Measurements from ENCODE around the gene P2RY8.
"Not testable (repeated sequence)": the region's sequence is repeated elsewhere in the genome, so short reads cannot be mapped to it uniquely, and the experiment has no call there.

The P2RY8 gene

GRCh38 chrX:1537031-1537715 lies at the start of gene P2RY8:
P2RY8 (minus strand) TSS chrX:1537185; CDS start chrX:1466558, 70,627 bp downstream.
- DNase-seq = no peak

- DNase-seq = peak; percentile 16
Measured at GRCh38 chrX:1584237-1585011, 47.4 kb upstream of the P2RY8 start.

DNA sequence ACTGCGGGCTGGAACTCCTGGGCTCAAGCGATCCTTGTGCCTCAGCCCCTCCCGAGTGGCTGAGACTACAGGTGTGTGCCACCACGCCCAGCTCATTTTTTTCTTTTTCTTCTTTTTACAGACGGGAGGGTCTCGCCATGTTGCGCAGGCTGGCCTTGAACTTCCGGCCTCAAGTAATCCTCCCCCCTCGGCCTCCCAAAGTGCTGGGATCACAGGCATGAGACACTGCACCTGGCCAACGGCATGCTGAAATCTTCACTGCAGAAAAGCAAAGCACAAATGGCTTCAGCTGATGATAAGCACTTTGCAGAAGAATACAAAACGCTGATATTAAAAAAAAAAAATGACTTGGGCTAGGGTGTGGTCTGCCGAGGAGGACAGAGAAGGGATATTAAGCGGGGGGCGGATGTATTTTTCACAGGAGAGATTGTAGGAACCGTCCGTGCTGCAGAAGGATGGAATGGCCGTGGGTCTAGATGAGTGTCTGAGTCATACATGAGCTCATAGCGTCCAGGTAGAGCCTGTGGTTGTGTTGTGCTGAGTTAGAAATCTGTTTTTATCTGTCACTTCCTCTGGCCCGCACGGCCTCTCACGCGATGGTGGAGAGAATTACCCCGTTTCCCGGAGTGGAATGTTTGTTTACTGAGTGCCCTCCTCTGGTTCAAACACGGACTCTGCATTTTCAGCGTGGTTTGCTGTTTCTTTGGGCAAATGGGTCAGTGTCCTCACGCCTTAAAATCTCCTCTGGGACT lies 45.9 kb upstream of the P2RY8 start:
- peak; percentile 55 for DNase-seq

DNA sequence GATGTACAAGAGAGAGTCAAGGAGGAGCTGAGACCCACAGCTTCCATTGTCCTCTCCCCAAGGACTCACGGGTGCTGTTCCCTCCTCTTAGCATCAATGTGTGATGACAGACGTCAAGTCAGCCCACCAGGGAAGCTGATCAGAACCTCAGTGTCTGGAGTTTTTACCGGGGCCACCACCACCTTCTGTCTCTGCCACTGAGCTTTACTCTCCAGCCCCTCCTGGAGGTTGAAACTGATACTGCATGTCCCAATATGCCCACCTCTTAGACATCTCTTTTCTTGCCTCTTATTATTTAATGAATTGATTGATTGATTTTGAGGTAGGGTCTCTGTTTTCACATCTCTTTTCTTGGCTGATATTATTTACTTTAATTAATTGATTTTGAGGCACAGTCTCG lies 44.1 kb upstream of the P2RY8 start:
- peak; percentile 57 for DNase-seq

DNA sequence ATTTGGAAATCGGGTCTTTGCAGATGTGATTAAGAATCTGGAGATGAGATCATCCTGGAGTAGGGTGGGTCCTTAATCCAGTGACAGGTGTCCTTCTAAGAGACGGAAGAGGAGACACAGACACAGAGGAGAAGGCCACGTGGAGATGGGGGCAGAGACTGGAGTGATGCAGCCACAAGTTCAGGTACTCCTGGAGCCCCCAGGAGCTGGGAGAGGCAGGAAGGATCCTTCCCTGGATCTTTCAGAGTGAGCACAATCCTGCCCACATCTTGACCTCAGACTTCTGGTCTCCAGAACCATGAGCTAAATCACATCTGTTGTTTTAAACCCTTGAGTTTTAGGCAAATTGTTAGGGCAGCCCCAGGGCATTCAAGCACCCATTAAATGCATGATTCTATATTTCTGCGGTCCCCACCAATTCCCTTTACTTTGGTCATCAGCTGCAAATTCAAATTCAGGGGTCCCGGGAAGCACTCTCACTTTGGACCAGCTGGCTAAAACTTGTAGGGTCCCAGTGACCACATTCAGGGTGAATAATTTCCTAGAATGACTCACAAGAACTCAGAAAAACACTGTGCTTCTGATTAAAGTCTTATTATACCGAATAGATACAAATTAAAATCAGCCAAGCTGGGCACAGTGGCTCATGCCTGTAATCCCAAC lies 41.7 kb upstream of the P2RY8 start:
- no peak for DNase-seq

- DNase-seq = no peak
Measured at GRCh38 chrX:1577845-1578244, 40.9 kb upstream of the P2RY8 start.

- peak; percentile 31 for DNase-seq
Measured at GRCh38 chrX:1576201-1576992, 39.4 kb upstream of the P2RY8 start.

GRCh38 chrX:1574181-1574580 lies 37.2 kb upstream of the P2RY8 start:
- not testable (repeated sequence) for DNase-seq

DNA sequence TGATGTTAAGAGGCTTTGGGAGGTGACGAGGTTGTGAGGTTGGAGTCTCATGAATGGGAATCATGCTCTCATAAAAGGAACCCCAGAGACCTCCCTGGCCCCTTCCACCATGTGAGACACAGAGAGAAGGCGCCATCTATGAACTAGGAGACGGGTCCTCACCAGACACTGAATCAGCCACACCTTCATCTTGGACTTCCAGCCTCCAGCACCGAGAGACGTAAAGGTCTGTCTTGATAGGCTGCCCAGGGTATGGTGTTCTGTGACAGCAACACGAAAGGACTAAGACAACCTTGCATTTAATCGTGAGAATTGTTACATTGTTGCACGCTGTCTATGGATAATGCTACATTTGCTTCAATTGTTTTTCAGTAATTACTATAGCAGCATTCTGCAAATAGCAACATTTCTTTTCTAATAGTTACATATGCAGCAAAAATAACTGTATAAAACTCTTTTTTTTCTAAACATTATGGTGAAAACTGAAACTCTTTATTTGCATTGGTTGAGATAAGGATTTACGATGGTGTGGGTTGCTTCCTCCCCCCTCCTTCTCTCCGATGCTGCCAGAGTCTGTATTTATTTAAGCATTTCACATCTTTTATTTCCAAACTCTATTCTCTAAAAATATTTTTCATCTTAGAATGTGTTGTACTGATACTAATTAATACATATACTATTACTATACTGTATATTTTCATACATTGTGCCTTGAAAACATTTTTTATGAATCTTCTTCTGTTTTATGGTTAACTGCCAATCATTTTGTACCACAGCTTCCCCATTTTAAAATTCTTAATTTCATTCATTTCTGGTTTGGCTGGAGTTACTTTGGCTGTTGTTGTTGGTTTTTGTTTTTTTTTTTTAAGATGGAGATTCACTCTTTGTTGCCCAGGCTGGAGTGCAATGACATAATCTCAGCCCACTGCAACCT lies 28.0 kb upstream of the P2RY8 start:
- peak; percentile 42 for DNase-seq

DNA sequence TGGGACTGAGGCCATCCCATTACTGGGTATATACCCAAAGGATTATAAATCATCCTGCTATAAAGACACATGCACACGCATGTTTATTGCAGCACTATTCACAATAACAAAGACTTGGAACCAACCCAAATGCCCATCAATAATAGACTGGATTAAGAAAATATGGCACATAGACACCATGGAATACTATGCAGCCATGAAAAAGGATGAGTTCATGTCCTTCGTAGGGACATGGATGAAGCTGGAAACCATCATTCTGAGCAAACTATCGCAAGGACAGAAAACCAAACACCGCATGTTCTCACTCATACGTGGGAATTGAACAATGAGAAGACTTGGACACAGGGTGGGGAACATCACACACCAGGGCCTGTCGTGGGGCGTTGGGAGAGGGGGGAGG lies 27.1 kb upstream of the P2RY8 start:
- DNase-seq = not testable (repeated sequence)

GRCh38 chrX:1561164-1561563 lies 24.2 kb upstream of the P2RY8 start:
- no peak for DNase-seq

DNA sequence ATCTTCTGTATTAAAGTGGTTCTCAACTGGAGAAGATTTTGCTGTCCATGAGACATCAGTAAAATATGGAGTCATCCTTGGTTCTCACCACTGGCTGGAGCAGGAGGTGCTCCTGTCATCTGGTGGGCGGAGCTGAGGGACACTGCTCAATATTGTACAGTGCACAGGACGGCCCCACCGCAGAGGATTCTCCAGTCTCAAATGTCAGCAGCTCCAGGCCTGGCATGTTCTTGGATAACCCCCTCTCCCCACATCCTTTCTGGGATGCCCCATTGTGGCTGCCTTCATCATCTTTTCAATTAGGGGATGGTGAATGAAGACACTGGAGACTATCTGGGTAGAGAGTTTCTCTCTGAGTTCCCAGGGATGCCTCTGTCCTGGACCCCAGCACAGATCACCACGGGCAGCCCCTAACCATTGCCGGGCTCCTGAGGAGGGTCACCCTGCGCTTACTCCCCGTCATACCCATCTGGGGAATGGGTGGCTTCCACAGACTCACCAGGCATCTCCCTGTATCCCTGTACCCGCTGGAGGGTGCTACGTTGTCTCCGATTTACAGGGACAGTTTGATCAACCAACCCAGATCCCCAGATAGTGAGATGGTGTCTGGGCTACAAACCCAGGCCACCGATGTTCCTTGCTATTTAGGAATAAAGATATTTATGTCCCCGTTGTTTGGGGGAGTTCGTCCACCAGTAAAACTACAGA lies 21.9 kb upstream of the P2RY8 start:
- peak; percentile 24 for DNase-seq

GRCh38 chrX:1557442-1557841 lies 20.5 kb upstream of the P2RY8 start:
- DNase-seq = not testable (repeated sequence)

GRCh38 chrX:1555370-1555769 lies 18.4 kb upstream of the P2RY8 start:
- DNase-seq = peak; percentile 10

DNA sequence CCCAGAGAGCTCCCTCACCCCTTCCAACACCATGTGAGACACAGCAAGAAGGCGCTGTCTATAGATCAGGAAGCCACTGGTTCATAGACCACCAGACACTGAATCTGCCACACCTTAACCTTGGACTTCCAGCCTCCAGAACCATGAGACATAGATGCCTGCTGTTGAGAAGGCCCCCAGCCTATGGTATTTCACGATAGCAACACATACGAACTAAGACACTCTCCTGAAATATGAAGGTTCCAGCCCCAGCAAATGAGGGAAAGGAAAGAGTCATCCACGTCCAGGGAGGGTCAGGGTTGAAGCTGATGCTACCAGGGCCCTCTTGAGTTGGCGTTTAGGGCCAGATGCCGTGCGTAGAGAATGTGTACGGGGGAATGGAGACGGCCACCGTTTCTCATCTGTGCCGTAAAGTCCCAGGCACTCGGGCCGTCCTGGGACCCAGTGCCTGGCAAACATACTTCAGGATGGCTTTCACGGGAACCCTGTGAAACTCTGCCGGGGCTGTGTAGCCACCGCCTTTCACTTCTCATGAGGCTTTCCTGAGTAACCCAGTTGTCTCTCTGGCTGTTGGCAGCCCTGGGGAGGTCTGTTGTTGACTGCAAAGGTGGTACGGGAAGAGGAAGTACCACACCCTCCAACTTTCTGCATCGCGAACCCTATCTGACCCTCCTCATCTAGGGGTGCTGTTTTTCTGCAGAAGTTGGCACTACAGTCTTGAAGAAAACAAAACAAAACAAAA lies 17.7 kb upstream of the P2RY8 start:
- peak; percentile 36 for DNase-seq

DNA sequence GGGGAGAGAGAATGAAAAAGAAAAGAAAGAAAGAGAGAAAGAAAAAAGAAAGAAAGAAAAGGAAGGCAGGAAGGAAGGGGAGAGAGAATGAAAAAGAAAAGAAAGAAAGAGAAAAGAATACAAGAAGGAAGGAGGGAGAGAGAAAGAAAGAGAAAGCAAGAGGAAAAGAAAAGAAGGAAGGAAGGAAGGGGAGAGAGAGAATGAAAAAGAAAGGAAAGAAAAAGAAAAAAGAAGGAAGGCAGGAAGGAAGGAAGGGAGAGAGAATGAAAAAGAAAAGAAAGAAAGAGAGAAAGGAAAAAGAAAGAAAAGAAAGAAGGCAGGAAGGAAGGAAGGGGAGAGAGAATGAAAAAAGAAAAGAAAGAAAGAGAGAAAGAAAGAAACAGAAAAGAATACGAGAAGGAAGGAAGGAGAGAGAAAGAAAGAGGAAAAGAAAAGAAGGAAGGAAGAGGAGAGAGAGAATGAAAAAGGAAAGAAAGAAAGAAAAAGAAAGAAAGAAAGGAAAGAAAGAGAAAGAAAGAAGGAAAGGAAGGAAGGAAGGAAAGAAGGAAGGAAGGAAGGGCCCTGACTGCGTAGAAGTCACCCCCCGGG lies 15.1 kb upstream of the P2RY8 start:
- DNase-seq = no peak

DNA sequence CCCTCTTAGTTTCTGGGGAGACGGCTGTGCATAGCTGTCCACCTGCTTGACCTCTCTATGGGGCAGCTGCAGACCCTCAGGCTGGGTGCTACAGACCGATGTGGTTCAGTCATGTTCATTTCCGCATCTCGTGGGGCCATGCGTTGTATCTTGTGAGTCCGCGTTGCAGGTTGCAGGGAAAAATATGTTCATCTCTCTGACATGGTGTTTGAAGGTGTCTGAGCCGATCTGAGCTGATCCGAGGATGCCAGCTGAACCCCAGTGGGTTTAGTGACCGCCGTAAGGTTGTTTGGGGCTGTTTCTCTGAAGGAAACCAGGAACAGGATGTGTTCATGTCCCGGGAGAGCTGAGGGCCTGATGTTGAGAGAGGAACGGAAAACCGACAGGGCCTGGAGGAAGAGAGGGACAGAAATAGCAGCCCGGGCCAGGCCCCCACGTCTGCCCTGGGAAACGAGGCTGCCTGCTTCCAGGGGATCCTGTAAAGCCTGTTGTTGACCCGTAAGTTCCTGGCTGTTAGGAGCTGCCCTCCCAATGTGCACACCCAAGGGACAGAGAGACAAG lies 9.8 kb upstream of the P2RY8 start:
- no peak for DNase-seq

DNA sequence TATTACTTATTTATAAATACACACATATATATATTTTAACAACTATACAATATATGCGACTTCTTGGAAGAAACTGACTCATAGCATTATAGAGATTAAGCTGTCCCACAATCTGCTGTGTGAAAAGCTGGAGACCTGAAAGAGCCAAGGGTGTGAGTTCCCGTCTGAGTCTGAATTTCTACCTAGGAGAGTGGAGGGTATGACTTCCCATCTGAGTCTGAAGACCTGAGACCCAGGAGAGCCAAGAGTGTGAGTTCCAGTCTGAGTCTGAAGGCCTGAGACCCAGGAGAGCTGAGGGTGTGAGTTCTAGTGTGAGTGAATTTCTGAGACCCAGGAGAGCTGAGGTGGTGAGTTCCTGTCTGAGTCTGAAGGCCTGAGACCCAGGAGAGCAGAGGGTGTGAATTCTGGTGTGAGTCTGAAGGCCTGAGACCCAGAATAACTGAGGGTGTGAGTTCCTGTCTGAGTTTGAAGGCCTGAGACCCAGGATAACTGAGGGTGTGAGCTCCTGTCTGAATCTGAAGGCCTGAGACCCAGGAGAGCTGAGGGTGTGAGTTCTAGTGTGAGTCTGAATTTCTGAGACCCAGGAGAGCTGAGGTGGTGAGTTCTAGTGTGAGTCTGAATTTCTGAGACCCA lies 8.9 kb upstream of the P2RY8 start:
- DNase-seq = no peak

Data from islet precursor cell (in vitro differentiated cells).